GM19193 (cell line): Measurements from ENCODE around the gene ZMYND10.

ENCODE experiments used
- POLR2A ChIP-seq: IDR thresholded peaks from 4 replicates; pipeline ENCODE4 v1.6.1; 2011; ENCODE audit not compliant: insufficient read depth, insufficient read length; ENCODE audit errors: extremely low read depth

The ZMYND10 gene

GRCh38 chr3:50345586-50346234 lies at the start of gene ZMYND10:
Gene ZMYND10, minus strand, starts transcription at chr3:50345732. Its CDS starts 153 bp downstream, at chr3:50345579.
- no peak for TF ChIP-seq POLR2A

DNA sequence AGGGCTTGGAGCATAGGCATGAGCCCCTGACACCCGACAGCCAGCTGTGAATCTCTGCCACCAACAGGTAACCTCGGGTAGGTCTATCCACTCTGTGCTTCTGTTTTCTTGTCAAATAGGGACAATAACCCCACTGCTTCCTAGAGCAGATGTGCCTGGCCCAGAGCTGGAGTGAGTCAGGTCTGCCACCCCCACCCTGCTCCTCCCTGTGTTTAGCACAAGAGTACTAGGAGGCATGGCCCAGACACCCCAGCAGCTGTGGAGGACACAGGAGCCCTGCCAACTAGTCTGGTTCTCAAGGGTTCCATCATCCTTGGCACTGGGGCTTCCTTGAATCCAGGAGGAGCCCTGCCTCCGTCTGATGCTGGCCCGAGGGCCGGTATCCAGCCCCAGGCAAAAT lies 47.5 kb upstream of the ZMYND10 start:
- TF ChIP-seq POLR2A = no peak

DNA sequence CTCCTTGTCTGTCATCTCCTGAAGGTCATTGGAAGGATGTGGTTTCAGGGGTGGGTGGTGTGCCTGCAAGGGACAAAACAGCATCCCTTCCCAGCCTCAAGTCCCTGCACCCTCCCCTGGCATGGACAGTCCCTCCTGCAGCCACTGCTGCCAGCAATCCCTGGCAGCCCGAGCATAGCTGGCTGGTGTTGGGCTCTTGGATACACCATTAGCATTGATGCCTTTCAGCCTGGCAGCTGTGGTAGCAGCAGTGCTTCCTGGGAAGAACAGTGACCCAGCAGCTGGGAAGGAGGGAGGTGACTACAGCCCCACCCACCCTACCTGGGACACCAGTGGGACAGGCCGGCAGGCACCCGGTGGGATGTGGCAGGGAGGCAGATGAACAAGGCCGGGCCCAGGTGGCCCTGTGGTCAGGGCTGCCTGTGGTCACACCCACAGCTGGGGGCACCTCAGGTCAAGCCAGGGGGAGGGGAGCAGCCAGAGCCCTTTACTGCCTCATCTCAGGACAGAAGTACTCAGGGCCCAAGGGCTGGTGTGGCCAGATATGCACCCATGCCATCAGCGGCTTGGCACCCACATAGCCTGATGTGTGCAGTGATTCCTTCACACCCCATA lies 46.7 kb upstream of the ZMYND10 start:
- TF ChIP-seq POLR2A = no peak

DNA sequence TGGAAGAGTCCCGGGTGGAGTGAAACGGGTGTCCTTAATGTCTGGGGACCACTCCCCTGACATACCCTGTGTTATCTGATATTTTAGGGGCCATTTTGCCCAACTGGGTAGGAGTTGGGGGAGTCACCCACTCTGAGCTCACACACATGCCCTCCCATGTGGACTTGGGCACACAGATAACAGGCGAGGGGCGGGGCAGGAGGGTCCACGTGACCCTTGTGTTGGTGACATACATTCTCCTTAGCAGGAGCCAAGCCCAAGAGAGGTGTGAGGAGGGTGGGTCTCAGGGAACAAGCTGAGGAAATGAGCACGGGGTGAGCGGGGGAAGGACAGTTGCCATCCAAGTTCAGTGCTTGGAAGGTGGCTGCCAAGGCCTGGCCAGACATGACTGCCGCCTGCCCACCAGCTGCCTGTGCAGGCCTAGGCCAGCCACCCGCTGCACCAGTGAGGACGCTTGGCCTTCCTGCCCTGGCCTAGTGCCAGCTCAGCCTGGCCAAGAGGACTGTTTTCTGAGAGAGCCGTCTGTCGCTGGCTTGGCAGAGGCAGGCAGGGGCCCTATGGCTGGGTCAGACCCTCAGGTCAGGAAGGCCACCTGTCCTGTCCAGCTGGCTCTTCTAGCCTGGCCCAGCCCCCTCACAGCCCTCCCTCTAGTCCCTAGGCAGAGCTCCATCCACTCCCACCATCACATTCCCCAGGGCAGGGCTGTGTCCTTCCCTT lies 45.1 kb upstream of the ZMYND10 start:
- TF ChIP-seq POLR2A = no peak

DNA sequence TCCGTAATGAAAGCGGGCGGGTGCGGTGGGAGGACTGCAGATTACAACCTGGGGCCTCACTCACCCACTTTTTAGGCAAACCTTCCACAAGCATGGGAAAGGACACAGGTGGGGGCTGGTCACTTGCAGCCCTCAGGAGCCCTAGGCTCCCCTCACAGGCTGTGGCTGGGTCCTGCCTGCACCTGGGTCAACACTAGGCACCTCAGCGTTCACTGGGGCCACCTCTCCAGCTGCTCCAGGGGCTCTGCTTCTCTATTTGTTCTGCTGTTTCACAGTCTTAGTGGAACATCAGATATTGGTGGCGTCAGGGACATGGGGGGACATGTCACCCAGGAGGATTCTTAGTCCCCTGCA lies 43.9 kb upstream of the ZMYND10 start:
- no peak for TF ChIP-seq POLR2A

DNA sequence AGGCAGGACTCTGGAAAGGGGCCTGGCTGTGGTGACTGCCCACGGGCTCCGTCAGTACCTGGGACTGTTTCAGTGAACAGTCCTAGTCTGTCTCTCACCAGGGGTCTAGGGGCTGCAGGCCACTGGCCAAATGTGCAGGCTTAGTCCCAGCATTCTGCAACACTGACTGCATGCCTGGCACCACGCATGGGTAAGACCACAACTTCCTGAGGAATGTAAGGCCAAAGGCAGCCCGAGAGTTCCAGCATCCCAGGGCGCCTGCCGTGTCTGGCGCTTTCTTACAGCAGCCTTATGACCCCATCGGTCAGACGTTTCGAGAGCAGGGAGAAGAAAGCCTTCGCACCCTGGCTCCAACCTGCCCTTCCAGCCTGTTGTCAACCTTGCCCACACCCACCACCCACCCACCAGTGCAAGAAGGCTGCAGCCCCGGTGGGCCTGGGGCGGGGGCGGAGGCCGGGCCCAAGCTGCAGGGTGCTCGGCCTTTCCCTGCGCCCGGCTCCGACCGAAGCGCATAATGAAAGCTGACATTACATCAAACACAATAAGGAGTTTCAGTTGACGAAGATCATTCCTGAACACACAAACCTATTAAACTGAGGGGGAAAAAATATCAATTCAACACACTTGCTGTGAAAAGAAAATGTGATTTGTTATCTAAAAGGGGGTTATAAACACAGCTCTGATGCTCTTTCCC lies 43.3 kb upstream of the ZMYND10 start:
- no peak for TF ChIP-seq POLR2A

DNA sequence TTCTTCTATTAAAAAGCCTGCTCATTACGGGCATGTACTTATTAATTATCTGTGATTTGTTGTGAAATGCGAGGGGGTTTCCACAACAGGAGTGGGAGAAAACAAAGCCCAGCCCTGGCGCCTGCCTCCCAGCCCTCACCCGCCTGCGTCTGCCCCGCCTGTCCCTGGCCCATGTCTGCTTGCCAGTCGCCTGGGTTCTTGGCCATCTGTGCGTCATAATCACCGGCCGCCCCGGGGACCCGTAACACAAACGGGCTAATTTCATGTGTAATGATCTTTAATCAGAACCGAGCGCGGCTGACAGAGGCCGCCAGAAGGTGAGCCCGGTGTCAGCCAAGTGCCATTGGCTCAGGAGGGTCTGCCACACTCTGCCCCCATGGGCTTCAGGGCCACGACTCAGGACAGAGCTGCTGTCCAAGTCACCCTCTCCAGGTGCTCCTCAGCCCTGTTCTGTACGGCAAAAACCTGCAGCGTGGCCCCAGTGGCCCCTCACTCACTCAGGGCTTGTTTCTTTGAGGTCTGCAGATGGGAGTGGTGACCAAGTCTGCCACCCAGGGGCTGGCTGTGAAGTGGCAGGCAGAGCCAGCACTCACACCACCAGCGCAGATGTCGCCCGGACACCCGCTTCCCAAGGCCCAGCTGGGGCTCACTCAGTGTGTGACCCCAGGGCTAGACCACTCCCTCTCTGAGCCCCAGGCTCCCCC lies 42.6 kb upstream of the ZMYND10 start:
- TF ChIP-seq POLR2A = no peak

DNA sequence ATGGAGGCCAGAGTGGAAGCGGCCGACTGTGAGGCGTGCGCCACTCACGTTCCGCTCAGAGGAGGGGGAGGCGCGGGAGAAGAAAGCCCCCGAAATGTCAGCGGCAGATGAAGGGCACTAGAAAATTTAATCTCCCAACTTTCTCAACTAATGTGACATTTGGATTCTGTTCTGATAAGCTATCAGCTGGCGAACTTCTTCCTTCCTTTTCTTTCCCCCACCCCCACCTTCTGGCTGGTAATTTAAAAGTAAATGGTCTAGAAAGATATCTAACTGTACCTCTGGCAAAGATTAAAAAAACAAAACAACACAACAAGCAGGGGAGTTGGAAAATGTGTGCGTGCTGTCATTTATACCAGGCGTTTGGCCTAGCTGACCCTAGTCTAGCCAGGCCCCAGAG lies 40.2 kb upstream of the ZMYND10 start:
- no peak for TF ChIP-seq POLR2A

DNA sequence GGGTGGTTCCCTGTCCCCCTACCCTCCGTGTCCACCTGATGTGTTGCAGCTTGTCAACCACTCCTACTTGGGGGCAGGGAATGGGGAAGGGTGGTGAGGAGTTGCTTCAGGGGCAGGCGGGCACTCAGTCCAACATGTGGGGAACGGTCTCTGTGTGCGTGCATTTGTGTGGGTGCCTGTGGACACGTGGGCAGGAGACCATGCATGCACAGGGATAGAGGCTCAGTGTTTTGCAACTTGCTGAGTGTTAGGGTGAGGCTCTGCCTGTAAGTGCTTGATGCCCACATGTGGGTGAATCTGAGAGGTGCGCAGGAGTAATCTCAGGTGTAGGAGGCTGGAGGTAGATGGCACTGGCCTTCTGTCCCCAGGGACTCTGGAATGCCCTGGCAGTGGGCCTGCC lies 38.2 kb upstream of the ZMYND10 start:
- TF ChIP-seq POLR2A = no peak

- TF ChIP-seq POLR2A = no peak
Measured at GRCh38 chr3:50382722-50383121, 37.2 kb upstream of the ZMYND10 start.

DNA sequence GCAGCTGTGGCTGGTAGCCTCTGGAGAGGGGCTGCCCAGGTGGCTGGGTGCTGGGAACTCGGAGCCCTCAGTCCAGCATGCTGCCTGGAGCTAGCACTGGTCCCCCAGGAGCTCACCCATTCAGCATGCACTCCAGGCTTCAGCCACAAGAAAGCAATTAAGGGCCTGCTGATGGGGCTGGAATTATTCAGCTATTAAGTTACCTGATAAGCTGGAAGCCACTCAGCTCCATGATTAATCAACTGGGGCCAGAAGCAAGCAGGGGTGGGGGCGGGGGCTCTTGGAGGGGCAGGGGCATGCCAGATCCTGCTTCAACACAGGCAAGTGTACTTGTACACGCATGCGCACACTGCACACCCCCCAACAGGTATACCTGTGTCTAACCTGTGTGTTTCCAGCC lies 35.9 kb upstream of the ZMYND10 start:
- TF ChIP-seq POLR2A = no peak

GRCh38 chr3:50380405-50381085 lies 35.0 kb upstream of the ZMYND10 start:
- TF ChIP-seq POLR2A = no peak

DNA sequence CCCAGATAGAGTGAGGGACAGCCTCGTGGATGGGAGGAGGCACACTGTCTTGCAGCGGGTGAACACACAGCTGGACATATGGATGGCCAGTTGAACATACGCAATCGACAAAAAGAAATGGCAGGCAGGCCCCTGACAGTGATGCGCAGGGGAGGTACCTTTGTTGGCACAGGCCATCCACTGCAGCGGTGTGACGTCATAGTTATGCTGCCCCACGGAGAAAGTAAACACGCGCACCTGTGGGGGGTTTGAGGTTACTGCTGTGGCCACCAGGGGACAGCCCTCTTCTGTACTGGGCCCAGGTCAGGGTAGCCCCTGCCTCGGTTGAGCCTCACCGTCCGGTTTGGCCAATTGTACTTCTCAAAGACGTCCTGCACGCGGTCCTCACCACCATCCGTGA lies 33.2 kb upstream of the ZMYND10 start:
- no peak for TF ChIP-seq POLR2A

DNA sequence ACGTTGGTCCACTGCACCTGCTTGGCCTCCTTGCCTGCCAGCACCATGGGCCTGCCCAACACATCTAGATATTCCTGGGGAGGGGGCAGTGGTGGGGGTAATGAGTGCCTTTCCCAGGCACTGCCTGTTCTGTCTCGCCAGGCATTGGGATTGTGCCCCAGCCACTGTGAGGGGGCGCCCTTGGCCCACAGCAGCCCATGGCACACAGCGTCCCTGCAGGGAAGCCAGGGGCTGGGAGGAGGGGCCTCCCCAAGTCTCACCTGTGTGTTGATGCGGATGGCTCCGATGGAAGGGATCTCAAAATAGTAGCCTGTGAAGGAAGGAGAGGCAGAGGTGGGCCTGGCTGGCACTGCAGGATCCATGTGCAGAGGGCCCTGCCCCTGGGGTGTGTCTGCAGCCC lies 32.5 kb upstream of the ZMYND10 start:
- no peak for TF ChIP-seq POLR2A
